Activated naive CD4-positive, alpha-beta T cell treated with anti-CD3 and anti-CD28 coated beads, Interleukin-2, amount 10 ng/mL, durations not matched to agents 5 hours and 36 hours (primary cell): ENCODE results near the gene OSMR. TPM values are rescaled to one million over a fixed set of nuclear protein-coding genes. Genes with fewer than 3 reads are reported as not detected.

ENCODE experiments used
- total RNA-seq, 2 experiments: library from RNA; stranded (reverse); gene quantifications; one replicate each; pipeline ENCODE4 v1.2.3, GENCODE V29; 2021

OSMR gene
- not detected for total RNA-seq

DNA sequence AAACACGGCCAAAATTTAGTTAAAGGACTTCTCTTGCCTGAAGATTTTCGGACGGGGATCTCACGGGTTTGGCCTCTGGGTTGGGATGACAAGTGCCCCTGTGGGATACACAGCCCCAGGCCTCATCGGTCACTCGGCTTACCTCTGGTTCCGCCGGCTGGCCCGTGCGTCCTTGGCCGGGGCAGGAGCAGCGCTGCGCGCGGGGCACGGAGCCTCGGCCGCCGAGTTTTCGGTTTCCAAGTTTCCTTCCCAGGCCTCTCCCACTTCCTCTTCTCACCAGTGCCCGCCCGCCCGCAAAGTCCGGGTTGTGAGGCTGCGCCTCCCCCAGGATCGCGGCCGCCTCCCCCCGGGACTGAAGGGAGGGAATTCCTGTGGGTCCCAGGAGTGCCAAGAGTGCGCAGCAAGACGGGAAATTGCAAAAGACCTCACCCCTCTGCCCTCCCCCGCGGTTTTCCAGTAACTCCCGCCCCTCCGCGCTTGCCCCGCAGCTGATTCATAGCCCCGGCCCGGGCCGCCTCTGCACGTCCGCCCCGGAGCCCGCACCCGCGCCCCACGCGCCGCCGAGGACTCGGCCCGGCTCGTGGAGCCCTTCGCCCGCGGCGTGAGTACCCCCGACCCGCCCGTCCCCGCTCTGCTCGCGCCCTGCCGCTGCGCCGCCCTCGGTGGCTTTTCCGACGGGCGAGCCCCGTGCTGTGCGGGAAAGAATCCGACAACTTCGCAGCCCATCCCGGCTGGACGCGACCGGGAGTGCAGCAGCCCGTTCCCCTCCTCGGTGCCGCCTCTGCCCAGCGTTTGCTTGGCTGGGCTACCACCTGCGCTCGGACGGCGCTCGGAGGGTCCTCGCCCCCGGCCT, at the start of gene OSMR:
Gene OSMR (plus strand): TSS at position 487 of the 853 bp plus-strand sequence. CDS start 23,033 bp downstream, outside the sequence.

Other genes starting within 250 kb of the OSMR start
- 10 to 100 TPM; 47.8 to 48.8 TPM for gene RICTOR, start 228.4 kb downstream of the OSMR start, total RNA-seq